GM18502 (cell line): ENCODE results near the gene CYB5B.

ENCODE experiments used
- ATAC-seq: cut with Tn5 transposase; IDR thresholded peaks from one replicate; pipeline ENCODE4 v1.9.1; 2021; ENCODE audit warnings: mild to moderate bottlenecking; ENCODE audit not compliant: unreplicated experiment, poor library complexity

CYB5B gene

DNA sequence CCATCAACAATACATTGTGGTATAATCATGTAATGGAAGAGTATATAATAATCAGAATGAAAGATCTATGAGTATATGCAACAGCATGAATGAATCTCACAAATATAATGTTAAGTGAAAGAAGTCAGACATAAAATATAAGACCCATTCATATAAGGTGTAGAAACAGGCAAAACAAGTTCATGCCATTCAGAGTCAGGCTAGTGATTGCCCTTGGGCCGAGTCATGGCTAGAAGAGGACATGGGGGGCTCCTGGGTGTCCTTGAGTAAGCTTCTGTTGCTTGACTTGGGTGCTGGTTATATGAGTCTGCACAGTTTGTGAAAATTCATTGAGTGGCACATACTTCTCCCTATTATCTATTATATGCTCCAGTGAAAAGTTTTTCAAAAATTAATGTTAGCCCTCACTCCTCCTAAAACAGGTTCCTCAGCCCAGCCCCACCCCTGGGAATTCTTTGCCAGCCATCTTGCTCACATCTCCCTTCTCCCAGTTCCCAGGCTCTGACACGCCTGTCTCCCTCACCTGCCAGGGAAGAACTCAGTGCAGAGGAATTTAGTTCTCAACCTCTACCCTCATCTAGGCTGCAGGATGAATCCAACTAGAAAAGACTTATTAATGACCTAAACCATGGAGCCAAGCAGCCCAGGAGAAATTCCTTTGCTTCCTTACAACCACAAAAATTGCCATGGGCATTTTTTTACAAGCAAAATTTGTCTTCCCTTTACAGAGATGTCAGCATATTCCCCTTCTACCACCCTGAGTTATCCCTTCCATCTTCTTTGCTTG lies 89.0 kb downstream of the CYB5B start:
- no peak for ATAC-seq

DNA sequence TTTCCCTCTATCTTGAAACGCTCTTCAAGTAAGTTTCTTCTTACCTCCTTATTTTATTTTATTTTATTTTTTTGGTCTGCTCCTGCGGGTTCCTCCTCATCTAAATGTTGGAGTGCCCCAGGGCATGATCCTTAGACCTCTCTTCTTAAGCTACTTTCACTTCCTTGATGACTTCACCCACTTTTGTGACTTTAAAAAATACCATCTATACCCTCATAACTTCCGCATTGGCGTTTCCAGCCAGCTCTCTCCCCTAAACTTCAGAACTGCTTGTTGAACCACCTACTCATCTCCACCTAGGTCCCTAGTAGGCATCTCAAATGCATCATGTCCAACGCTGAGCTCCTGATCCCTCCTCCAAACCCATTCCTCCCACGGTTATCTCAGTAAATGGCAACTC lies 89.9 kb downstream of the CYB5B start:
- no peak for ATAC-seq
